ENCODE results near the gene CCDC194. TPM values are rescaled to one million over a fixed set of nuclear protein-coding genes. Genes with fewer than 3 reads are reported as not detected.

The CCDC194 gene
- total and polyA plus RNA-seq, 8 donors, result 0.17 to 1.4 (median 0.27) TPM; not detected in 3

DNA sequence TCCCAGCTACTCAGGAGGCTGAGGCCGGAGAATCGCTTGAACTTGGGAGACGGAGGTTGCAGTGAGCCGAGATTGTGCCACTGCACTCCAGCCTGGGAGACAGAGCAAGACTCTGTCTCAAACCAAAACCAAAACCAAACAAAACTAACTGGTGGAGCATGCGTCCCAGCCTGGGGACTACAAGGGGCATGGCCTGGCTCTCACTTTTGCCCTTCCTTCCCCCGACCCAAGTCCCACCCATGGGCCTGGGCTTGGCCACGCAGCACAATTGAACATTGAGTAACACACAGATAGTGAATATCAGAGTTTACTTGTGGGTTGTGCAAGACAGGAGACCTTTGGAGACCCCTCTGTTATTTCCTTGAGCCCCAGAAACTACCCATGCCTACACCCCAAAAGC, 41.2 kb upstream of the CCDC194 start:
- H3K4me3 ChIP-seq, result no peak overlapping the region
- H3K27ac ChIP-seq, result no peak overlapping the region
- H3K9me3 ChIP-seq, result no peaks in the 10 kb centered on the region
- TF ChIP-seq, protein P1, sequence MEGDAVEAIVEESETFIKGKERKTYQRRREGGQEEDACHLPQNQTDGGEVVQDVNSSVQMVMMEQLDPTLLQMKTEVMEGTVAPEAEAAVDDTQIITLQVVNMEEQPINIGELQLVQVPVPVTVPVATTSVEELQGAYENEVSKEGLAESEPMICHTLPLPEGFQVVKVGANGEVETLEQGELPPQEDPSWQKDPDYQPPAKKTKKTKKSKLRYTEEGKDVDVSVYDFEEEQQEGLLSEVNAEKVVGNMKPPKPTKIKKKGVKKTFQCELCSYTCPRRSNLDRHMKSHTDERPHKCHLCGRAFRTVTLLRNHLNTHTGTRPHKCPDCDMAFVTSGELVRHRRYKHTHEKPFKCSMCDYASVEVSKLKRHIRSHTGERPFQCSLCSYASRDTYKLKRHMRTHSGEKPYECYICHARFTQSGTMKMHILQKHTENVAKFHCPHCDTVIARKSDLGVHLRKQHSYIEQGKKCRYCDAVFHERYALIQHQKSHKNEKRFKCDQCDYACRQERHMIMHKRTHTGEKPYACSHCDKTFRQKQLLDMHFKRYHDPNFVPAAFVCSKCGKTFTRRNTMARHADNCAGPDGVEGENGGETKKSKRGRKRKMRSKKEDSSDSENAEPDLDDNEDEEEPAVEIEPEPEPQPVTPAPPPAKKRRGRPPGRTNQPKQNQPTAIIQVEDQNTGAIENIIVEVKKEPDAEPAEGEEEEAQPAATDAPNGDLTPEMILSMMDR (IDR thresholded peaks at IDR 0.05), result no peak
- intact Hi-C loops (cut with DNase I), result no loop called here
- H3K4me1 ChIP-seq, result no peaks in the 10 kb centered on the region
- peak in 1 of 4 donors; percentile 39 for DNase-seq
- no peak for ATAC-seq
- H3K27me3 ChIP-seq, result no peaks in the 10 kb centered on the region
- no peaks in the 10 kb centered on the region for H3K36me3 ChIP-seq

DNA sequence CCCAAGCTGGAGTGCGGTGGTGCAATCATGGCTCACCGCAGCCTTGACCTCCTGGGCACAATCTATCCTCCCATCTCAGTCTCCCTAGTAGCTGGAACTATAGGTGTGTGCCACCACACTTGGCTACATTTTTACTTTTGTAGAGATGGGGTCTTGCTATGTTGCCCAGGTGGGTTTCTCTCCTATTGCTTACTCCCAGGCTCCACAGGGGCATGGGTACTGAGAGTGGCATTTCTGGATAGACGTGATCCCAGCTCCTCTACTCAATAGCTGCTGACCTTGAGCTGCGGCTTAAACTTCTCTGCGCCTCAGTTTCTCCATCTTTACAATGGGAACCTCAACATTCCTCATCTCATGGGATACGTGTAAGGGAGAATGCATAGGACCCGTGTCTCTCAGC, 37.4 kb upstream of the CCDC194 start:
- Histone ChIP-seq H3K27me3 (no peaks in the 10 kb centered on the region), H3K4me1 (no peaks in the 10 kb centered on the region), H3K9me3 (no peaks in the 10 kb centered on the region), H3K27ac (no peak overlapping the region), H3K36me3 (no peaks in the 10 kb centered on the region), H3K4me3 (no peak overlapping the region)
- TF ChIP-seq, protein P1 (IDR thresholded peaks at IDR 0.05), result no peak
- ATAC-seq (no peak), DNase-seq (no peak)
- intact Hi-C loops (cut with DNase I), result no loop called here

DNA sequence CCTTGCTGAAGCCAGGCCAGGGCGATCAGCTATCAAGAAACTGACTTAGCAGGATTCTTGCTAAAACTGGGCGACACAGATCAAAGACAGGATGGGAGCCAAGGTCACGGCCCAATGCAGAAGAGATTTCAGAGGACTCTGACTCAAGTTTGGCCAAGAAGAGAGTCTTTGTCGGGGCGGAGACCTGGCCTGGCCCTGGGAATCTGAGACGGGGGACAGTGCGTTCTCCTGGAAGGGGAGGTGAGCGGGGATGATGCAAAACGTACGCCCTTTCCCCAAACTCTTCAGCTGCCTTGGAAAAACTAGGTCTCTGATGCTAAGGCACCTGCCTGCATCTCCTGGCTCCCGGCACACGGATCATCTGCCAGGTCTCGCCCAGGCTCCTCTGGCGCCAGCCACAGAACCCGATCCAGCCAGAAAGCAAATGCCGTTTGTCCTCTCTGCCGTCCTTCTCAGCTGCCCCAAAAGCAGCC, 35.7 kb upstream of the CCDC194 start:
- Histone ChIP-seq H3K27ac (no peak overlapping the region), H3K4me3 (no peak overlapping the region), H3K9me3 (no peaks in the 10 kb centered on the region), H3K27me3 (no peaks in the 10 kb centered on the region), H3K36me3 (no peaks in the 10 kb centered on the region), H3K4me1 (no peaks in the 10 kb centered on the region)
- ATAC-seq (no peak), DNase-seq (peak in 1 of 4 donors; percentile 37)
- TF ChIP-seq, protein P1 (IDR thresholded peaks at IDR 0.05), result no peak
- intact Hi-C loops (cut with DNase I), result no loop called here

DNA sequence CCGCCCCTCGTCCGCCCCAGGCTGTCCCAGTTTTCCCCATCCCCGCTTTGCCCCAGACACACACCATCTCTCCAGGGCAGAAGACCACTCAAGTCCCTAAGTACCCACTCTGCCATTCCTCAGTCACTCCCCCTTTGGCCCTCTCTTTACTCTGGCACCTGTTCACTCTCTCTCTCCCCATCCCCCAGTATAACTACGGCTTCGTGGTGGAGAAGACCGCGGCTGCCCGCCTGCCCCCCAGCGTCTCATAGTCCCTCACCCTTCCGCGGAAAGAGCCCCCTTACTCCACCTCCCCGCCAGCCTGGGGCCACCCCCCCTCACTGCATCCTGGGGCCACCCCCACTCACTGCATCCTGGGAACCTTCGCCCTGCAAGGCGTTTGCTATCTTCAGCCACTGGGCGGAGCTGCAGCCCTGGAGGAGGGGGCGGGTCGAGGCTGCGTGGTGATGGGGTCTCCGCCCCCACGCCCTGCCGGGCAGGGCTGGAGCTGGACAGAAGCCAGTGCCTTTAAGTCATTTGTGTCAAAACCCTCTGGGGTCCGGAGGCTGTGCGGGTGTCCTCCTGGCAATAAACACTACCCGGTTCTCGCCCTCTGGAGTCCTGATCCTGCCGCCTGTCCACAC, 30.9 kb upstream of the CCDC194 start:
- ATAC-seq (peak; percentile 27), DNase-seq (peak in 2 of 4 donors; percentile 63 to 68)

More for the DNA sequence above, 30.9 kb upstream of the CCDC194 start:
- peaks cover 0 to 10% of the 10 kb centered on the region in 2 donors for H3K36me3 ChIP-seq
- no peaks in the 10 kb centered on the region for H3K27me3 ChIP-seq
- intact Hi-C loops (cut with DNase I), result no loop called here
- peaks cover 0 to 6% of the 10 kb centered on the region in 2 donors for H3K4me1 ChIP-seq
- H3K27ac ChIP-seq, result no peak overlapping the region
- TF ChIP-seq, protein P1 (IDR thresholded peaks at IDR 0.05), result no peak
- H3K9me3 ChIP-seq, result no peaks in the 10 kb centered on the region
- no peak overlapping the region for H3K4me3 ChIP-seq

Data from left lung (tissue), 10 donors.